Breast epithelium (tissue), 4 donors: ENCODE results near the gene SHH. TPM values are rescaled to one million over a fixed set of nuclear protein-coding genes. Genes with fewer than 3 reads are reported as not detected.
A peak's percentile ranks its signal among the peaks of the same experiment; 100 is the strongest.

Source experiments
- DNase-seq, 2 donors: peaks; one replicate each; pipeline ENCODE4 v3.0.0-alpha.2; 2019; ENCODE audit warnings: low spot score in 2 of 2
- H3K27ac ChIP-seq, 2 donors: fragments of 200-600 bp; sonication (generic) in 1 of 2; one replicate each; pipeline ENCODE4 v1.5.1; 2016 to 2019; ENCODE audit warnings: mild to moderate bottlenecking in 1 of 2
- H3K27me3 ChIP-seq, 2 donors: fragments of 200-600 bp; sonication (generic) in 1 of 2; one replicate each; pipeline versions ENCODE4 v1.5.1 to v1.6.0; 2017 to 2019; ENCODE audit warnings: control low read depth in 1 of 2, mild to moderate bottlenecking in 1 of 2
- H3K36me3 ChIP-seq: fragments of 200-600 bp; one replicate; pipeline ENCODE4 v1.5.1; 2019
- H3K4me1 ChIP-seq, 2 donors: fragments of 200-600 bp; sonication (generic); one replicate each; pipeline ENCODE4 v1.5.1; 2016 to 2019; ENCODE audit warnings: control low read depth in 1 of 2
- H3K4me3 ChIP-seq, 3 donors: fragments of 200-600 bp; sonication (generic); 1 replicate in 2 of 3; 2 replicates in 1 of 3; pipeline ENCODE4 v1.5.1; 2016 to 2019; ENCODE audit warnings: mild to moderate bottlenecking in 3 of 3, moderate library complexity in 2 of 3
- H3K9me3 ChIP-seq, 2 donors: fragments of 200-600 bp; sonication (generic) in 1 of 2; one replicate each; pipeline ENCODE4 v1.5.1; 2016 to 2019; ENCODE audit warnings: control low read depth in 1 of 2
- POLR2A ChIP-seq: fragments of 450-650 bp; IDR thresholded peaks from one replicate; pipeline ENCODE4 v1.6.1; 2016; ENCODE audit warnings: antibody characterized with exemption, mild to moderate bottlenecking, moderate library complexity
- POLR2AphosphoS5 ChIP-seq, 3 donors: sonication (generic); formaldehyde crosslinking; IDR thresholded peaks; one replicate each; pipeline ENCODE4 v1.6.1; 2017; ENCODE audit warnings: antibody characterized with exemption in 3 of 3
- intact Hi-C: fragments of 100-400 bp; cut with DNase I; formaldehyde crosslinking; loops from one replicate; pipeline ENCODE4 v1.15.1; 2023; ENCODE audit warnings: low total_unique reads
- total RNA-seq, 3 donors: library from RNA; depleted of rRNA; stranded (reverse); fragments of >200 nt; gene quantifications; one replicate each; pipeline ENCODE4 v1.1.0, GENCODE V29; 2016
- TF ChIP-seq, protein P1 (sequence below), 3 donors: fragments of 450-650 bp; IDR thresholded peaks; one replicate each; pipeline ENCODE4 v1.5.1; 2016 to 2017; ENCODE audit warnings: antibody characterized with exemption in 3 of 3, mild to moderate bottlenecking in 3 of 3, moderate library complexity in 3 of 3

Gene SHH
- total RNA-seq, 3 donors from 2014 or later, result not detected

DNA sequence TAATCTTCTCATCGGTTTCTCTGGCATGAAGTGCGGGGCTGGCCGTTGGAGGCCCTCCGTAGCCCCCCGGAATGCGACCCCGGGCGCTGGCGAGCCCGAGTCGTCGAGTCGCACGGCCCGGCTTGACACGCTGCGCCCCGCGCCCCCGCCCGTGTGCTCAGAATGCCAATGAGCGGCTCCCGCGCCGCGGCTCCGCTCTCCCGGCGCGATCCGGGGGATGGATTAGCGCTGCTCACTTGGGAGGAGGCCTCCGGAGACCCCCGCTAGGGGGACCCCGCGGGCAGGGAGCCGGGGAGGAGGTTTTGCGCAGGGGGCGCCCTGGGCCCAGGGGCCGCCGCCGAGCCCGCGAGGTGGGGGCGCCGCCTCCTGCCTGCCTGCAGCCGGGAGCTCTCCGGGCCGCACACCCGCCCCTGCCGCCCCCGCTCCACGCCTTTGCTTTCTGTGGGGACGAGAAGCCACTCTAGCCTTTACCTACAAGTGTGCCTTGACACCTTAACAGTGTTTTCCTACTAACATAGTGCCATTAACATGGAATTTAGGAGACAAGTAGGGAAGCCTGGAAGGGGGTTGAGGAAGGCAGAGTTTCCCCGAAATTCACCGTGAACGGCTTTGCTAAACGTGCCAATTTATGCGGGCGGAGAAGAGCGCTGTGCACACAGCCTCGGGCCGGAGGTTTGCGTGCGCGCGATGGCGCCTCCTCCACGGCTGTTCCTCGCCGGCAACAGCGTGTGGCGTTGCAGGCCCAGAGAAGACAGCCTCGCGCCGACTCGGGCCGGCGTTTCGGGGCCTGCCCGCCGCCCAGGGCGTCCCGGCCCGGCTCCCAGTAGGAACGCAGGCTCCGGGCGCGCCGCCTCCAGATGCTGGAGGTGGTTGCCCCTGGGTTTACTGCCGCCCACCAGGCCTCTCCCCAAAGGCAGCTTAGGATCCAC is 7.1 kb downstream of the SHH start:
- TF ChIP-seq, protein P1, sequence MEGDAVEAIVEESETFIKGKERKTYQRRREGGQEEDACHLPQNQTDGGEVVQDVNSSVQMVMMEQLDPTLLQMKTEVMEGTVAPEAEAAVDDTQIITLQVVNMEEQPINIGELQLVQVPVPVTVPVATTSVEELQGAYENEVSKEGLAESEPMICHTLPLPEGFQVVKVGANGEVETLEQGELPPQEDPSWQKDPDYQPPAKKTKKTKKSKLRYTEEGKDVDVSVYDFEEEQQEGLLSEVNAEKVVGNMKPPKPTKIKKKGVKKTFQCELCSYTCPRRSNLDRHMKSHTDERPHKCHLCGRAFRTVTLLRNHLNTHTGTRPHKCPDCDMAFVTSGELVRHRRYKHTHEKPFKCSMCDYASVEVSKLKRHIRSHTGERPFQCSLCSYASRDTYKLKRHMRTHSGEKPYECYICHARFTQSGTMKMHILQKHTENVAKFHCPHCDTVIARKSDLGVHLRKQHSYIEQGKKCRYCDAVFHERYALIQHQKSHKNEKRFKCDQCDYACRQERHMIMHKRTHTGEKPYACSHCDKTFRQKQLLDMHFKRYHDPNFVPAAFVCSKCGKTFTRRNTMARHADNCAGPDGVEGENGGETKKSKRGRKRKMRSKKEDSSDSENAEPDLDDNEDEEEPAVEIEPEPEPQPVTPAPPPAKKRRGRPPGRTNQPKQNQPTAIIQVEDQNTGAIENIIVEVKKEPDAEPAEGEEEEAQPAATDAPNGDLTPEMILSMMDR (IDR thresholded peaks at IDR 0.05), result peak in 1 of 3 donors; percentile 54
- TF ChIP-seq POLR2A (no peak), POLR2AphosphoS5 (IDR thresholded peaks at IDR 0.05) (no peak)
- no peak for DNase-seq
- H3K4me1 ChIP-seq, result peaks cover 24 to 32% of the 10 kb centered on the region in 2 donors
- H3K27ac ChIP-seq, result no peak overlapping the region
- intact Hi-C loops, result no loop called here
- H3K36me3 ChIP-seq, result no peaks in the 10 kb centered on the region
- peaks cover 0 to 93% of the 10 kb centered on the region in 2 donors for H3K27me3 ChIP-seq
- peak overlapping the region in 2 of 3 donors; percentile 42 to 65 for H3K4me3 ChIP-seq
- H3K9me3 ChIP-seq, result no peaks in the 10 kb centered on the region

DNA sequence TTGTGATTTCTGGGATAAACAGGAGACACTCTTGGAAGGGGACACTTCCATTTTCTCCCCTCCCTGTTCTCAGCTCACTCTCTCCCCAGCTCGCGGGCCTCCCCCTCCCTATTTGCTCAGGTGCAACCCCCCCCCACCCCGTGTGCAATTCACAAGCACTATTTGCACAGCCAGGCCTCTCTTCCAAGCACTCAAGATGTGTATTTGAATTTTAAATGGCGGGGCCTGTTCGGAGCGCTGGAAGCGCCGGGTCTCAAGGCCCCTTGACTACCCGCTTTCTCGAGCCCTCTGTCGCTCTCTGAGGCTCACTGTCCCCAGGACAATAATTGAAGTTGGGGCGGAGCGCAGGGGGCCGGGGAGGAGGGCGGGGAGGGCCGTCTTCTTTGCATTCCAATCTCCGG is 7.8 kb downstream of the SHH start:
- H3K4me1 ChIP-seq, result peaks cover 17 to 24% of the 10 kb centered on the region in 2 donors
- no peak for DNase-seq
- peaks cover 0 to 93% of the 10 kb centered on the region in 2 donors for H3K27me3 ChIP-seq
- H3K9me3 ChIP-seq, result no peaks in the 10 kb centered on the region
- intact Hi-C loops, result no loop called here
- H3K4me3 ChIP-seq, result peak overlapping the region in 2 of 3 donors; percentile 42 to 65
- no peaks in the 10 kb centered on the region for H3K36me3 ChIP-seq
- TF ChIP-seq POLR2AphosphoS5 (IDR thresholded peaks at IDR 0.05), result no peak
- TF ChIP-seq POLR2A, result no peak
- TF ChIP-seq, protein P1 (IDR thresholded peaks at IDR 0.05), result no peak
- H3K27ac ChIP-seq, result no peak overlapping the region

DNA sequence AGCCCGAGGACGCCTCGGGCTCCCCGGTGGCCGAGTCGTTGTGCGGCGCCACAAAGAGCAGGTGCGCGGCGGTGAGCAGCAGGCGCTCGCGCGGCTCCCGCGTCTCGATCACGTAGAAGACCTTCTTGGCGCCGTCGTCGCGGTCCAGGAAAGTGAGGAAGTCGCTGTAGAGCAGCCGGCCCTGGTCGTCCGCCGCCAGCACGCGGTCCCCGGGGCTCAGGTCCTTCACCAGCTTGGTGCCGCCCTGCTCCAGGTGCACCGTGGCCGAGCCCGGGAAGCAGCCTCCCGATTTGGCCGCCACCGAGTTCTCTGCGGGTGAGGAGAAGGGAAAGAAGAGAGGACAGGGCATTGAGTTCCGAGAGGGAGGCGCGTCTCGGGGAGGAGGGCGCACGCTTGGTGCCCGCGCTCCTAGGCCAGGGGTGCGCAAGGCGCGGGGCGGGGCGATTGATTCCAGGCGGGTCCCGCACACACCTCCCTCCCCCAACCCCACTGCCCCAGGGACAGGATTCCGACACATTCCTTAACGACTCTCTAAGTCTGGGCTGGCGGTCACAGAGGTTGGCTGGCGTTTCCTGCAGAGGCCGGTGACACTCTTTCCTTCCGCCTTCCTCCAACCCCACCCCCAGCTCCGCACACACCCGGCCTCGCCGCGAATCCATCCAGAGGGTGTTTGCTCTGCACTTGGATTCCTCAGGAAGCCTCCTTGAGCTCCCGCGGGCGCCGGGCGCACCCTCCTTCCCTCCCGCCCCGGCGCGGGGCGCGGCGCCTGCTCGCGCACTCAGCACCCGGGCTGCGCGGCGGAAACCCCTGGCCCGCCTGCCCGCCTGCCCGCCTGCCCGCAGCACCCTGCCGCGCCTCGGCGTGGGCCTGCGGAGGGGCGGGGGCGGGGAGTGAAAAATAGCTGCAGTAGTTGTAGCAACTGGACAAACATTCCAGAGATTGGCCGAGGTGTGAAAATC is 8.6 kb downstream of the SHH start:
- no peak for DNase-seq
- H3K36me3 ChIP-seq, result no peaks in the 10 kb centered on the region
- no peaks in the 10 kb centered on the region for H3K9me3 ChIP-seq
- H3K27me3 ChIP-seq, result peaks cover 0 to 92% of the 10 kb centered on the region in 2 donors
- TF ChIP-seq POLR2A (no peak), POLR2AphosphoS5 (IDR thresholded peaks at IDR 0.05) (no peak)
- TF ChIP-seq, protein P1 (IDR thresholded peaks at IDR 0.05), result no peak
- intact Hi-C loops, result no loop called here
- H3K4me3 ChIP-seq, result peak overlapping the region; percentile 11 to 65 (median 42)
- peaks cover 10 to 20% of the 10 kb centered on the region in 2 donors for H3K4me1 ChIP-seq
- no peak overlapping the region for H3K27ac ChIP-seq

DNA sequence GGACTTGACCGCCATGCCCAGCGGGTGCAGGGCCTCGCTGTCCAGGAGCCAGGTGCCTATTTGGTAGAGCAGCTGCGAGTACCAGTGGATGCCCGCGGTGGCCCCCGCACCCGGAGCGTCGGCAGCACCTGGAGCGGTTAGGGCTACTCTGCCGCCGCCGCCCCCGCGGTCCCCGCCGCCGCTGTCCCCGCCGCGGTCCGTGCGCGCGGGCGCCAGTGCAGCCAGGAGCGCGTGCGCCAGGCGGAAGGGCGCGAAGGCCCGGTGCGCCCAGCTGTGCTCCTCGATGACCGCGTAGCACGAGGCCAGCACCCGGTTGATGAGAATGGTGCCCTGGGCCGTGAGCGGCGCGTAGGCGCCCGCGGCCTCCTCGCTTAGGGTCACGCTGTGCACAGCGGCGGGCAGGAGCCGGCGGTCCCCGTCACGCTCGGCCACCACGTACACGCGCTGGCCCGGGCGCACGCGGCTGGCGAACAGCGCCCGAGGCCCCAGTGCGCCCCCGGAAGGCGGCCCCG is 9.3 kb downstream of the SHH start:
- Histone ChIP-seq H3K27ac (no peak overlapping the region), H3K4me3 (peak overlapping the region in 1 of 3 donors; percentile 65), H3K4me1 (peaks cover 10 to 15% of the 10 kb centered on the region in 2 donors)

More for the DNA sequence above, 9.3 kb downstream of the SHH start:
- no peak for DNase-seq
- peaks cover 0 to 84% of the 10 kb centered on the region in 2 donors for H3K27me3 ChIP-seq
- TF ChIP-seq POLR2AphosphoS5 (IDR thresholded peaks at IDR 0.05), result no peak
- no peak for TF ChIP-seq POLR2A
- TF ChIP-seq, protein P1 (IDR thresholded peaks at IDR 0.05), result no peak
- H3K36me3 ChIP-seq, result no peaks in the 10 kb centered on the region
- no peaks in the 10 kb centered on the region for H3K9me3 ChIP-seq
- intact Hi-C loops, result no loop called here
